ENCODE data around the gene BTBD9.

The BTBD9 gene

DNA sequence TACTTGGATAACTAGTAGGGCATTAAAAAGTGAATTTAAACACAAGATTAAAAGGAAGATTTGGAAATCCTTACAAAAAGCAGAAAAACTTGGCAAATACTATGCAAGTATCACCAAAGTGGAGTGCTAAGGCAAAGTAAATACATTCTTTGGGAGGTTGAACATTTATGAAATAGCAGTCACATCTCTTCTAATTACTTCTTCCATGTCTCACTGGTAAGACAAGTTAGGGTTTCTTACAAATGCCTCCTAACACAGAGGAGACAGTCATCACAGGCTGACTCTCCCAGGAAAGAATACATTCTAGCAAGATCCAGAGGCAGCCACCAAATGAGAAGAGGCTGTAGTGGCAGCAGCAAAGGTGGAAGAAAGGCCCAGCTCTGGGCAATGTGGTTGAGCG lies 298.2 kb downstream of the BTBD9 start:
- no peak for TF ChIP-seq EZH2 (IDR thresholded peaks at IDR 0.05; ENCODE audit: borderline replicate concordance, low read depth, low read length, severe bottlenecking)
- TF ChIP-seq, protein P1, sequence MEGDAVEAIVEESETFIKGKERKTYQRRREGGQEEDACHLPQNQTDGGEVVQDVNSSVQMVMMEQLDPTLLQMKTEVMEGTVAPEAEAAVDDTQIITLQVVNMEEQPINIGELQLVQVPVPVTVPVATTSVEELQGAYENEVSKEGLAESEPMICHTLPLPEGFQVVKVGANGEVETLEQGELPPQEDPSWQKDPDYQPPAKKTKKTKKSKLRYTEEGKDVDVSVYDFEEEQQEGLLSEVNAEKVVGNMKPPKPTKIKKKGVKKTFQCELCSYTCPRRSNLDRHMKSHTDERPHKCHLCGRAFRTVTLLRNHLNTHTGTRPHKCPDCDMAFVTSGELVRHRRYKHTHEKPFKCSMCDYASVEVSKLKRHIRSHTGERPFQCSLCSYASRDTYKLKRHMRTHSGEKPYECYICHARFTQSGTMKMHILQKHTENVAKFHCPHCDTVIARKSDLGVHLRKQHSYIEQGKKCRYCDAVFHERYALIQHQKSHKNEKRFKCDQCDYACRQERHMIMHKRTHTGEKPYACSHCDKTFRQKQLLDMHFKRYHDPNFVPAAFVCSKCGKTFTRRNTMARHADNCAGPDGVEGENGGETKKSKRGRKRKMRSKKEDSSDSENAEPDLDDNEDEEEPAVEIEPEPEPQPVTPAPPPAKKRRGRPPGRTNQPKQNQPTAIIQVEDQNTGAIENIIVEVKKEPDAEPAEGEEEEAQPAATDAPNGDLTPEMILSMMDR (IDR thresholded peaks at IDR 0.05; ENCODE audit: borderline replicate concordance, extremely low read depth, low read length, poor library complexity, severe bottlenecking): no peak
- no peak overlapping the region for H2AFZ ChIP-seq (ENCODE audit: low read depth, low read length)
- no peaks in the 10 kb centered on the region for H3K79me2 ChIP-seq (ENCODE audit: insufficient read depth, low read length)
- H3K27me3 ChIP-seq (ENCODE audit: insufficient read depth, low read length, poor library complexity): no peaks in the 10 kb centered on the region
- no peaks in the 10 kb centered on the region for H4K20me1 ChIP-seq (ENCODE audit: insufficient read depth, low read length)
- H3K9me3 ChIP-seq (ENCODE audit: insufficient read depth, low read length, severe bottlenecking): no peaks in the 10 kb centered on the region
- DNase-seq: no peak
- no peak overlapping the region for H3K4me3 ChIP-seq (ENCODE audit: low read depth in 1 of 2, low read length in 2 of 2)
- no peak for ATAC-seq (ENCODE audit: insufficient read depth, low read depth)
- no peak overlapping the region for H3K9ac ChIP-seq (ENCODE audit: low read depth, low read length)
- H3K4me2 ChIP-seq (ENCODE audit: insufficient read depth, low read length): no peak overlapping the region
- H3K36me3 ChIP-seq (ENCODE audit: insufficient read depth, low read length): no peaks in the 10 kb centered on the region
- no peaks in the 10 kb centered on the region for H3K4me1 ChIP-seq (ENCODE audit: insufficient read depth, low read length)
- no peak overlapping the region for H3K27ac ChIP-seq (ENCODE audit: low read length)

DNA sequence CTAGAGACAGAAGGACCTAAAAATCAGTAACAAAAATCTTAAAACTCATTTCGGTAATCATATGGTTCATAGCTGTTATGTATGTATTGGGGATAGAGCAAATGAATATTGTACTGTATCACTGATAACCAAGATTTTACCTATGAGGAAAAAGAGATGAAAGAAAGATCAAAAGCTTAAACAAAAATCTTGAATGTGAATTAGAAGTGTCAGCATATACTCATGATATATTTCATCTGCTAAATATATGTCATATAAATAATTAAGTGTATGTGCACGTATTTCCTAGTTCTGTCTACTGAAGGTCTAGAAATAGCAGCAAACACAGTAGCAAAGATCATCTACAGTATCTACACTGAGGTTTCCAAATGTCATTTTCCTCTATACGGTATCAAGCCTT lies 299.8 kb downstream of the BTBD9 start:
- Histone ChIP-seq H3K4me3 (ENCODE audit: low read depth in 1 of 2, low read length in 2 of 2) (no peak overlapping the region), H4K20me1 (ENCODE audit: insufficient read depth, low read length) (no peaks in the 10 kb centered on the region), H3K79me2 (ENCODE audit: insufficient read depth, low read length) (no peaks in the 10 kb centered on the region), H3K4me2 (ENCODE audit: insufficient read depth, low read length) (no peak overlapping the region), H3K27ac (ENCODE audit: low read length) (no peak overlapping the region), H3K27me3 (ENCODE audit: insufficient read depth, low read length, poor library complexity) (no peaks in the 10 kb centered on the region), H2AFZ (ENCODE audit: low read depth, low read length) (no peak overlapping the region), H3K9ac (ENCODE audit: low read depth, low read length) (no peak overlapping the region), H3K4me1 (ENCODE audit: insufficient read depth, low read length) (no peaks in the 10 kb centered on the region), H3K36me3 (ENCODE audit: insufficient read depth, low read length) (no peaks in the 10 kb centered on the region), H3K9me3 (ENCODE audit: insufficient read depth, low read length, severe bottlenecking) (no peaks in the 10 kb centered on the region)
- no peak for TF ChIP-seq EZH2 (IDR thresholded peaks at IDR 0.05; ENCODE audit: borderline replicate concordance, low read depth, low read length, severe bottlenecking)
- TF ChIP-seq, protein P1 (IDR thresholded peaks at IDR 0.05; ENCODE audit: borderline replicate concordance, extremely low read depth, low read length, poor library complexity, severe bottlenecking): no peak
- DNase-seq (no peak), ATAC-seq (ENCODE audit: insufficient read depth, low read depth) (no peak)

DNA sequence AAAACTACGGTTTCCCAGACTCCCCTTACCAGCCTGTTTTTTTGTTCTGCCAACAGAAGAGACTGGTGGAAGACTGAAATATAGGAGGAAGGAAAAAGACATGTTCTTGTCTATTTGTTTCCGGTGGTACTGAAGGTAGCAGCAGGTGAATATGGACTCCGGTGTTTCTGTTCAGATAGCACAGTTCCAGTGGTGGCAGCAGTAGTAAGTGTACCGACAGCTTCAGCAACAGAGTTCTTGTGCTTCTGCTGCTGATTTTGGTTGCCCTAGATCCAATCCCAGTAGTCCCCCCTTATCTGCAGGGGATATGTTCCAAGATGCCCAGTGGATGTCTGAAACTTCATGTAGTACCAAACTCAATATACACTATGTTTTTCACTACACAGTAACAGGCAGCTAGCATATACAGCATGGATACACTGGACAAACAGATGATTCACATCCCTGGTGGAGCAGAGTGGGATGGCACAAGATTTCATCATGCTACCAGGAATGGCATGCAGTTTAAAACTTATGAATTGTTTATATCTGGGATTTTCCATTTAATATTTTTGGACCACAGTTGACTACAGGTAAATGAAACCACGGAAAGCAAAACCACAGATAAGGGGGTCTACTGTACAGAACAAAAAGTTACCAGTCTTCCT lies 301.8 kb downstream of the BTBD9 start:
- Histone ChIP-seq H3K36me3 (ENCODE audit: insufficient read depth, low read length) (no peaks in the 10 kb centered on the region), H2AFZ (ENCODE audit: low read depth, low read length) (no peak overlapping the region), H3K4me1 (ENCODE audit: insufficient read depth, low read length) (no peaks in the 10 kb centered on the region), H3K9me3 (ENCODE audit: insufficient read depth, low read length, severe bottlenecking) (peaks cover 3% of the 10 kb centered on the region), H3K27ac (ENCODE audit: low read length) (no peak overlapping the region), H3K4me2 (ENCODE audit: insufficient read depth, low read length) (no peak overlapping the region), H3K9ac (ENCODE audit: low read depth, low read length) (no peak overlapping the region), H3K79me2 (ENCODE audit: insufficient read depth, low read length) (no peaks in the 10 kb centered on the region), H3K27me3 (ENCODE audit: insufficient read depth, low read length, poor library complexity) (no peaks in the 10 kb centered on the region), H4K20me1 (ENCODE audit: insufficient read depth, low read length) (no peaks in the 10 kb centered on the region), H3K4me3 (ENCODE audit: low read depth in 1 of 2, low read length in 2 of 2) (no peak overlapping the region)
- ATAC-seq (ENCODE audit: insufficient read depth, low read depth) (no peak), DNase-seq (no peak)
- TF ChIP-seq, protein P1 (IDR thresholded peaks at IDR 0.05; ENCODE audit: borderline replicate concordance, extremely low read depth, low read length, poor library complexity, severe bottlenecking): no peak
- no peak for TF ChIP-seq EZH2 (IDR thresholded peaks at IDR 0.05; ENCODE audit: borderline replicate concordance, low read depth, low read length, severe bottlenecking)

Data from DND-41 (cell line).